D341Med (cell line): Measurements from ENCODE around the gene SLAMF1.
"Not testable (repeated sequence)": the region's sequence is repeated elsewhere in the genome, so short reads cannot be mapped to it uniquely, and the experiment has no call there.

Experiments
- DNase-seq: peaks from one replicate; pipeline ENCODE4 v3.0.0; 2012; ENCODE audit warnings: low spot score

Gene SLAMF1

DNA sequence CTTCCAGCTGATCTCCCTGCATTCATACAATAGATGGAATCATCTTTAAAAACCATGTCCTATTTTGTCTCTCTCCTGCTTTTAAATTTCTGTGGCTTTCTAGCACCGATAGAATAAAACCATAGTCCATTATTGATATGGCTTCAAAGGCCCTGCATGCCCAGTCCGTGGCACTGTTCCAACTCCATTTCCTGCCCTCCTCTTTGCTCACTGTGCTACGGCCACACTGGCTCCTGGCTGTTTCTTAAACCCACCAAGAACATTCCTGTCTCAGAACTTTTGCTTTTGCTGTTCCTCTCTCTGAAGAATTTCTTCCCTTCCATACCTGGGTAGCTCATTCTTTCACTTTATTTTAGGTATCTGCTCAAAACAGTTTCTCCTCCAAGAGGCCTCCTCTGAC lies 7.2 kb downstream of the SLAMF1 start:
- no peak for DNase-seq

DNA sequence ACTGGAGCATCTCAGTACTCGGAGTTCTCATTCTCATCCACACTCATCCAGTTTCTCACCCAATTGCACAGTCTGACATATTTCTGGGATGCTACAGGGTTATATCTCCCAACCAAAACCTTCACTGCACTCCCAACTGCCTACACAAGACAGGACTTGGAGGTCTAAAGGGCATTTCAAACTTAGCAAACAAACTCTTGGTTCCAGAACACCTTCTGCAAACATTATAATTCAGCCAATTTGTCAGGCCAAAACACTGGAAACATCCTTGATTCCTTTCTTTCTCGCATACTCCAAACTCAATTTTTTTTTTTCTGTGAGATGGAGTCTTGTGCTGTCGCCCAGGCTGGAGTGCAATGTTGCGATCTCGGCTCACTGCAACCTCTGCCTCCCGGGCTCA lies 7.9 kb downstream of the SLAMF1 start:
- DNase-seq: no peak

DNA sequence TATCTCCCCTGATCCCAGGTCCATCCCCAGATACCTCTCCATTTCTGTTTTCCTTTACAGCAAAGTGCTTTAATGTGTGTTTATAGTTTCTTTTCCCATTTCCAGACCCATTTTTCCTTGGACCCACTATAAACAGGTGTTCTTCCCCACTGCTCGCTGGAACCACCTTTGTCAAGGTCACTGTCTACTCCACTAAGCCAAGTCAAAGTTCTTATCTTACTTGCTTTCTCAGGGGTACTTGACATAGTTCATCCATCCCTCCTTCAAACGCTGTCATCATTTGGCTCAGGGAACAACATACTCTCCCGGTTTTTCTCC lies 8.3 kb downstream of the SLAMF1 start:
- no peak for DNase-seq

DNA sequence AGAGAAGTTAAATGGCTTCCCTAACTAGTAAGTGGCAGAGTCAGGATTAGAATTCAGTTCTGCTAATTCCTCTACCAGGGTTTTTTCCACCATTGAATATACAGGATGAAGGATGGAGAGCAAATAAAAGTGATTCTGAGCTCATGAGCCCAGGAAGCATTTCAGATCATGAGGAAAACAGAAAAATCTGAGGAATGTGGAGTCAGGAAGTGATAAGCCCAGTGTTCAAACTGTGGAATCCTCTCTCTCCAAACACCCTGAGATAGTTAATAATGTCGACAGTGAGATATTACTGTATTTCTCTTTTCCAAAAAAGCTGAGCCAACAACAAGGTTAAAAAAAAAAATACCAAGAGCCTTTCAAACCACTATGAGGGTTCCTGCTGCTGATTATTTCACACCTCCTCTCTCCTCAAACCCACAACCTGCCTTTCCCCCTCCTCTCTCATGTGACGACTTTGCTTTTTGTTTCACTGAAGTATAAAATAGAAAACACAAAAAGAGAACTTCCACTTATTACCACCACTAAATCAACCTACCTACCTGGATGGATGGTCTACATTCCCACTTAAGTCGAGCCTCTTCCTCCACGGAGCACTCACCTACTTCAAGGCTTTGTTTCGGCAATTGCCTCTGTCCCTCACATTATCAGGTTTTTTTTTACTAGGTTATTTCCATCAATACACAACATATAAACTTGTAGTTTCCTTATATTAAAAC lies 8.9 kb downstream of the SLAMF1 start:
- no peak for DNase-seq

DNA sequence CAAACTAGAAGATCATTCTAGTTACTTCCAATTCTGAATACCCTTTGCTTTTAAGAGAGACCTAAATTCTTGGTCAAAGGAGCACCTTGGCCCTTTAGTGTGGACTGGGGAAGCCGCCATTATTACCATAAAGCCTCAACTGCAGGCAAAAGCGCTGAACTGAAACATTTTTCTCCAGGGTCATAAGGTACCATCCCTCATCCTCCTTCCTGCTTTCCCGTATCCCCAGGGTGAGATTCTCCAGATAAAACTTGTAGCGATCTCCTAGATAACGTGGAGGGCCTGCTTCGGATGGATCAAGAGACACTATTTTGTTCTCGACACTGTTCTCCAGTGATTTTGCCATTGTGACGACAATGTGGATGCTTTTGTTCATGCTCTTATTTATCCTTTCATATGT lies 9.8 kb downstream of the SLAMF1 start:
- DNase-seq: no peak

DNA sequence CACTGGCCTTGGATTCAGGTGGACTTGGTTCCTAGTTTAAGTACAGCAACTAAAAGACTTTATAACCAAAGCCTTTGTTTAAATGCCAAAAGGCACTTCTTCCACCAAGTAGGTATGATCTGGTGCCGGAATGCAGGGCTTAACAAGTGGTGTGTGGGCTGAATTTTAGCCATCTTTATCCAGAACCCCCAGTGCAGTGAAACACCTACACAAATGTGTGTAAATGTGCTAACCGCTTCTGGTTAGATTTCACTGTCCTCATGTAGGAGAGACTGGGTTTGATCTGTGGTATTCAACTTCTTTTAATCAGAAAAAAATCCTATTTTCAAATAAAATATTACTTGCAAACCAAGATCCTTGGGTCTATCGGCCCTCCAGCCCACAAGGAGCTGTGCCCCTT lies 10.3 kb downstream of the SLAMF1 start:
- no peak for DNase-seq

DNA sequence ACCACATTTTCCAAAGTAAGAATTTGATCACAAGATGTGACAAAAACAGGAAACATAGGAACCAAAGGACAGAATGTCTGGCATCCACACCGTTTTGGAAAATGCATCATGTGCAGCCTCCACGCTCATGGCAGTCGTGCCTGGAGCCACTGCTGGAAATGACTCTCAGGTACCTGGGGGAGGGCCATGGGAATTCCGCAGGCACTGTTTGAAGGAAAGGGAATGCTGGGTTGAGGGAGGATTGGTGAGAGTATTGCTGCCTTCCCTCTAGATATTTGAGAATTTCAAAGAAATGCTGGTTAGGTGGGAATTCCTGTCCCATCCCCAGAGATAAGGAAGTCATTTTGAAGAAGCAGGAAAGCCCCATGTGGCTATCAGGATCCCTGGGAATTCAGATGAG lies 10.8 kb downstream of the SLAMF1 start:
- no peak for DNase-seq

DNA sequence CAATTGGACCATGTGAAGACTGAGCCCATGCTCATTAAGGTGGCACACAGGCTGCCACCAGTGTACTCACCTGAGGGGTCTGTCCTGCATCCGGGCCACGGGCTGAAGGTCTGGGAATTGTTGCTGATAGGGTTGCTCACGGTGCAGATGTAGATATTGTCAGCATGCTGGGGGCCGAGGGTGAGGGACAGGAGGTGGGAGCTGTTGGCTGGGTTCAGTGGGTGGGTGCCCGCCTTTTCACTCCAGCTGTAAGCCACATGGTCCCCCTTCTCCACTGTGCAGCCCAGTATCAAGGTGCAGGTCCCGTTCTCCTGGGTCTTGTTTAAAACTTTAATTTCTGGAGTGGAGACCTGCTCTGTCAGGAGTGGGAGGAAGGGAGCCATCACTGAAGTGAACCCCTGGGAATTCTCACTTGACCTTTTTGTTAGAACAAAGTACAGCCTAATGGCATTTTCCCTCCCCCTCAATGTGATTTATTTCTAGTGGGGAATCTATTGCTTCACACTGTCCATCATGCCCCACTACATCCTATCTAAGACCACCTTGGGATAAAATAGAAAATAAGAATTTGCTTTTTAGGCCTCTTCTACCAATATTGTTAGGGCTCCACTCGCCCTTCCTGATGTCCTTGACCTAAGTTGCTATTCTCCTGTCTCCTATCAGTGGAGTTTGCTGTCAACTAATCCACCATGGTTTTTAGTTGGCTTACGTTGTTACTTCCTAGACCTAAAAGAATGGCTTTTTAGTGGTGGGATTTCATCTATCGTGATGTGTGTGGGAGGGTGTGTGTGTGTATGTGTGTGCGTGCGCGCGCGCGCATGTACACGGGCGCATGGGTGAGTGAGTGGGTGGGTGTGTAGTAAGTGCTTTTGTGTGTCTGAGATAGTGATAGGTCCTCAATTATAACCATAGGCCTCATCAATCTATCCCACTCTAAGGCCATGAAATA lies 12.0 kb downstream of the SLAMF1 start:
- DNase-seq: no peak

DNA sequence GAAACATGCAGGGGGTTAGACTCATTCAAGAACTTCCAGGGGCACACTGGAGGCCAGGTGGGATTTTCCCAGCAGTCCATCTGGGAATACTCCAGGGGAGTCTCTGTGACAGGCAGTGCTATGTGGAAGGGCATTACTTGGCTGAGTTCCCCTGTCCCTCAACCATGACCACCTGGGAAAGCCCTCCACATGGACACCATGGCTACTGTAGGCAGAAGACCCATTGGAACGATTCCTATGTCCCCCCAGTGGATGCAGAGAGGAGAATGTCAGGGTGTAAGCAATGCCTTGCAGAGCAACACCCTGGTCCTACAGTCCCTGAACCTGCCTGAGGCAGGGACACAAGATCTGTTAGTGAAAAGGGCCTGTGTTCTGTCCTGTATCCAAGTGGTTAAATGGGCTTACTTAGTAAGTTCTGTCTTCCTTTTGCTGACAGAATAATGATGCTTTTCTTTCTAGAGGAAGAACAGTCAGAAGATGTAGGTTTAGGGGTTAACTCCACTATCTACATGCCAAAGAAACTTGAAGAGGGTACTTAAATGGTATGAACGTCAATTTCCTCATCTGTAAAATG lies 13.4 kb downstream of the SLAMF1 start:
- DNase-seq: no peak

DNA sequence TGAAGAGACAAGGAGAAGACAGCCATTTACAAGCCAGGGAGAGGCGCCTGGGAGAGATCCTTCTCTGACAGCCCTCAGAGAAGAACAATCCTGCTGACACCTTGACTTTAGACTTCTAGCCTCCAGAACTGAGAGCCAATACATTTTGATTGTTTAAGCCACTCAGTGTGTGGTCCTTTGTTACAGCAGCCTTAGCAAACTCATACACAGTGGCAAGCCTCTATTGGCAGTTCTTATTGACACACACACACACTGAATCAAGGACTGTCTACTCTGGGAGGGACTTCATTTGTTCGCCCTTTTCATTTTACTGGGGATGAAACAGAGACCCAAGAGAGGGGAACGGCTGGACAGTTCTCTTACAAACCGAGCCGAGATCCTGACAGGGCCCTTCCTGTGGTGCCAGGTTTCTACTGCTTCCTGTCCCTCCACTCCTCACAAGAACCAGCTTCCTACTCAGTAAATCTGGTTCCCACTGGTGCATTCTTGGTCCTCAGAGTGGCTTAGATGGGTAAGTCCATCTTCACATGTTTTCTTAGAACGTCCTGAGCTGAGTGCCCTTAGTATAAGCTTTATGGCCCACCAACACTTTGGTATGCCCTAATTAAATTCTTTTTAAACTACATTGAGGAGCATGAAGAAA lies 14.7 kb downstream of the SLAMF1 start:
- no peak for DNase-seq

DNA sequence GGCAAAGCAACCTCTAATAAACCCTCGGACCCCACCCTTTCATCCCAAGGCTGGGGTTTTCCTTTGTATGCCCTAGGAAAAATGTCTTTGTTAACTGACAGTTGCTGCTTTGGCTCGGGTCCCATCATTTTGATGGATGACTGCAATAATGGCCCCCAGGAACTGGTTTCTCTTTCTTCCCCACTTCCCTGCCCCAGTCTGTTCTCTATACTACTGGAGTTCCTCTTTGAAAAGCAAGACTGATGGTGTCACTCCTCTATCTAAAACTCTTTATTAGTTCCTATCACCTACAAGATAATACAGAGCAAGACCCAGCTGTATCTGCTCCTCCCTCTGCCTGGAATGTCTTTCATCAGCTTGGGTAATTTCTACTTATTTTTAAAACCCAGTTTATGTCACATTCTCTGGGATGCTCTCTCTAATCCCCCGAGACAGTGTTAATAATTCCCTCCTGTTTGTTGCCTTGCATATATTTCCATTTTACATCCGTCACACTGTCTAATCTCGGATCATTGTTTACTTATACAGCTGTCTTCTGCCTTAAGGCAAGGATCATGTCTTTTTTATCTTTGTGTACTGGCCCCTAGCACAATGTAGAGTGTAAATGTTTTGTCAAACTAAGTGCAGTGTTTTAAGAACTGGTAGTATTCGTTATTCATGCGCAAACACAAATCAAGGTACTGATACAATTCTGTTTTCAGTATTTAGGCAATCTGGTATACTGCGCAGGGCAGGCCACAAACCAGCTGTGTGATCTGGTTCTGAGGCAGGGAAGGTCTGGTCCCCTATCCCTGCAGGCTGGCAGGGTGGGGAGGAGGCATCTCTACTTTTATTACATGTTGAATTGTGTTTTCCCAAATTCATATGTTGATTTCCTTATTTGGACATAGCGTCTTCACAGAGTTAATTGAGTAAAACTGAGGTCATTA lies 16.1 kb downstream of the SLAMF1 start:
- no peak for DNase-seq

DNA sequence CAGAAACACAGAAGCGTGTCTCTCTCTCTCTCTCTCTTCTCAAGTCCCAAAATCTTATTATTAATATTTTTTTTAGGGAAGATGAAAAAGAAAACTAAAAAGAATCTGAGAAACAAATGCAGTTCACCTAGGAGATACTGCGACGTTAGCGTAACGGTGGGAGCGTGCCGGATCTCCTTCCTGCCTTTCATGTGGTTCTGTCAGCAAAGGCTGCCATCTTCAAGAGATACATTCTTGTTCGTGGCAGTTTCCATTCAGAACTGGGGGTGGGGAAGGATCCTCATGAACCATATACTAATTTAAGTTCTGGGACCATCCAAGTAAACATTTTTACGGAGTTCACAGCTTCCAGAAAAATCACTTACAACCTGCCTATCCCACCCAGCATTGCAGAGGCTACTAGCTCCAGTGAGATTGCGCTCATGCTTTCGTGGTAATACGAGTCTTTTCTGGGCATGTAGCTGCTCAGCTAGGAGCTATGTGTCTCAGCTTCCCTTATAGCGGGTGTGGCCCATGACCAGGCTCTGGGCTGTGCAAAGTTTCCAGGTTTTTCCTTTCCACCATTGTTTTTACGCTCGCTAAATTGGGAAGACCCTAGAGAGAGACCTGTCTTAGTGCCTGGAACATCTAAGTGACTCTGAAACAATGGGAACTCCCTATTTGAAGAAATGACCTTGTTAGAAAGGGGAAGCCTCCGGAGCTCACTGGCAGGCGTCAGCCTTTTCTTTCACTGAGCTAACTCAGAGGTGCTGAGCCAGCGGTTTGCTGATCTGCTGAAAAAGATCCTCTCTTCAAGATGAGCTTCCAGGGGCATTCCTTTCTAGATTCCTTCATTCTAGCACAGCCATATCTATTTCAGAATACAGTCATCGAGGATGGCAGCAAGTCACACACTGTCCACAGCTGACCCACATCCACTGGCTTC lies 17.3 kb downstream of the SLAMF1 start:
- no peak for DNase-seq

DNA sequence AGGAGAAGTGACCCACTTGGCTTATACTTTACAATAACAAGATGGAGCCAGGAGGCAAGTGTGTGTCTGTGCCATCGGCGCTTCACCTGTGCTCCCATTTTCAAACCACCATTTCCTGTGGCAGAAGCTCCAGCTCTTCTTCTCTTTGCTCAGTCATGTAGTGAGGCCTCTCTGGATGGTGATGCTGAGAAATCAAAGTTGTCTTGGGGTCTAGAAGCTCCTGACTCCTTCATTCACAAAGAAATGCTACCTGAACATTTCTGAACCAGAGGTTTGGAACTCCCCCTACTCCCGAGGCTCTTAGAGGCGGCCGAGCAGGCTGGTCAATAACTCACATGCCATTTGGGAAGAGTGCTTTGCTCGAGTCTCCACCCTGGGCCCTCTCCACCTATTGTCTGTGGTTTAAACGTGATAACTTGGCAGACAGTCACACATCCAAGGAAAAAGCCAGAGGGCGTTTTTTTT lies 18.0 kb downstream of the SLAMF1 start:
- no peak for DNase-seq

DNA sequence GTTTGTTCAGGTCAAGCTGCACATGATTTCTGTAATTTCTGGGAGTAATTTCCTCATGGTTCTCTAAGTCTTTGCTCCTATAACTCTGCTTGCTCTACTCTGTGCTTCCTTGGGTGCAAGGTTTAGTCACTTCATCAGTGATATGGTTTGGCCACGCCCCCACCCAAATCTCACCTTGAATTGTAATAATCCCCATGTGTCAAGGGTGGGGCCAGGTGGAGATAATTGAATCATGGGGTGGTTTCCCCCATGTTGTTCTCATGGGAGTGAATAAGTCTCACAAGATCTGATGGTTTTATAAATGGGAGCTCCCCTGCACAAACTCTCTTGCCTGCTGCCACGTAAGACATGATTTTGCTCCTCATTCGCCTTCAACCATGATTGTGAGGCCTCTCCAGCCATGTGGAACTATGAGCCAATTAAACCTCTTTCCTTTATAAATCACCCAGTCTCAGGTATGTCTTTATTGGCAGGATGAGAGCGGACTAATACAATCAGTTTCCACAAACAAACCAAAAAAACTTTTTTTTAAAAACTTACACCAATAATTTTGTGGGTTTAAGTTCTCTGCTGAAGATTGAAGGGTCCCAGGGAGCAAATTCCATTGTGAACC lies 19.1 kb downstream of the SLAMF1 start:
- DNase-seq: not testable (repeated sequence)

DNA sequence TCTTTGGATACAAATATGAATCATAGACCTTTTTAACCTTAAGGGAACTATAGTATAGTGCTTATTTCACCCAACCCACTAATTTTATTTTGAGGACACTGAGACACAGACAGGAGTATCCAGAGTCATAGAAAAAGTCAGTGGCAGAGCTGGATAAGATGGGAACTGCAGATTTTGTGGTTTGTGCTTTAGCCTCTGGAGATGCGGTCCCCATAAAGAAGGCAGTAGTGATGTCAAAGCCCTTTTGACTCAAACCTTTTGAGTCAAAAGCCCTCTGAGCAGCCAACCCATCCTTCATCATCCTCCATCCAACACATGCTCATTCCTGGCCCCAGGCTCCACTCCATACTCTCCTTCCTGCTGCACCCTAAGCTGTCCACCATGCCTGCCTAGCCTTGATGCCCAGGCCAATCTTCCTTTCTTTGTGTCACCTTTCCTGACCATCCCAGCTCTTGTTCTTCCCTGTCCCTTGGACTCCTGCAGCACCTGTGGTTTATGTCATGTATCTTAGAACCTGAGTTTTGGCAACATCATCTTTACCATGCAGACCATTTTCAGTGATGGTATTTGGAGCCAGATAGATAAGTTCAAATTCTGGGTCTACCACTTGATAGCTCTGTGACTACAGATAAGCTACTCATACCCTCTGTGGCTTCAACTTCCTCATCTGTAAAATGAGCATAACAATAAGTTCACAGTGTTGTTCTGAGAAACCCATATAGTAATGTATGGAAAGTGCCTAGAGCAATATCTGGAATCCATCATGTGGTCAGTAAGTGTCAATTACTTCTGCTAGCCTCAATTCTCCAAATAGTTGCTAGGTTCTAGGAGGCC lies 20.1 kb downstream of the SLAMF1 start:
- no peak for DNase-seq

DNA sequence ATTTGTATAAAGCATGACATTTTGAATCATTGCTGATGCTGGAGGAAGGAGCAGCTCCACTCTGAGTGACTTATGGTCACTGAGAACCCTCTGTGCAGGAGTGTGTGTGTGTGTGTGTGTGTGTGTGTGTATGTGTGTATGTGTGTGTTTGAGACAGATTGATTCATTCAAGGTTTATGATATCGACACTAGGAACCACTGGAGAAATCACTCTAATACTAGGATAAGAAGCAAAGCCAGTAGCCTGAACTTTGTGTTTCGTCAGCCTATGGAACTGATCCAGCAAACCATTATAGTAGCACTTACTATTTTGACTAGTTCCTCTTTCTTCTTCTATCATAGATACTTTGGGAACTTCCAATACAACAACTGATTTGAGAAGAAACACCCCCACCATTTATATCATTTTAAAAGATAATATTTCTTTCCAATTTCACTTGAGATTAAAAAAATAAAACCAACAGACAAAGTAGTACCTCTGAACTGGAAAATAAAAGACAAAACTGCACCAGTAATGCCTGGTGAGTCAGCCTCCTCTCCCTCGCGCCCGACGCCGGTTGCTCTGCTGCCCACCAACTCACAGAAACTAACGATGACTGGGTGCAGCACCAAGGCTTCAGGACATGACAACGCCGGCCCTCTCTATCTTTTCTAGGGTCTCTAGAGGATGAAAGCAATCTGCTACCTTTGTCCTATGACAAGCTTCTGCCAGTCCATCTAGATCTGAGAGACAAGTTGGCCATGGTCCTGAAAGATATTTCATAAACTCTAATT lies 20.9 kb downstream of the SLAMF1 start:
- DNase-seq: no peak

DNA sequence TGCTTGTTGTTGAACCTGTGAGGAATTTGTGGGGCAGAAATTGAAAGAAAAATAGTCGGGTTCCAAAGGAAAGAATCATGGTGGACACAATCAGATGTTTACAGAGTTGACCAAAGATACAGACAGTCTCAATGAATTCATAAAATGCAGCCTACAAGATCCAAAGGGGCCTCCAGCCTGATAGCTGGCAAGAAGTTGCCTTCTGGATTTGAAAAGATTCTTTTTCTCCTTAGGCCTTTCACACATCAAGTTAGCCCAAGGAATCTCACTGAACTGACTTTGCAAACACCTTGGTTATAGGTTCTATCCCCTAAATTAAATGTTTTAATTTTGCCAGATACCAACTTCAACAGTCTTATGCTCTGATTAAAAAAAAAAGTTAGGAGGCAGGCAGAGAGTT lies 21.5 kb downstream of the SLAMF1 start:
- DNase-seq: no peak

DNA sequence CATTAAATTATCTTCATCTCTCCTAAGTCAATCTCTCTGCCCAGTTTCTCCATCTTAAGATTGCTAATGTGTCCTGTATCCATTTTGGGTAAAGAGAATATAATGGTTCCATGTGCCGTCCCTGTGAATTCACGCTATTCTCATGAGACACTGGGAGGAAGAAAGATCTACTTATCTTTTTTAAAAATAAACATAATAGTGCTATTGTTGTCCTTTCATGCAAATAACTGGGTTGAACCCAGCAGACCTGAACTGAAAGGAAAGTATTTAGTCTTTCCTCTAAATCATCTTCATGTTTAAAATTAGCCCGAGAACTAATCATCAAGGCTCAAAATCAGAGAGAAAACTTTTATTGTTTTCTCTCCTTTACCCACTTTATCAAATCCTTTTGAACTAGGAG lies 22.4 kb downstream of the SLAMF1 start:
- no peak for DNase-seq
